ENCODE results near the gene ANXA5.

The ANXA5 gene

DNA sequence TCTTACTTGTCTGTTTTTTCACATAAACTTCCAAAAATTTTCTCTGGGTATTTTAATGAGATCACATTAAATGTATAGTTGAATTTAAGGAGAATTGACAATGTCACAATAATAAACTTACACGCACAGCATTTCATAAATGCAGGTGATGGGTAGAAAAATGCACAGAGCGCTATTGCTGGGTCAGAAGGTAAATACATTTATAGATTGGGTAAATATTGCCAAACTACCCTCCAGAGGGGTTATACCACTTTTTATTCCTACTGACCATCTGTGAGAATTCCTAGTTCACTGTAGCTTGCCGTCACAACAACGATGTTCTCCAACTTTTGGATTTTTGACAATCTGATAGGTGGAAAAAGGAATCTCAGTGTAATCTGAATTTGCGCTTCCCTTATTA, 34.6 kb downstream of the ANXA5 start:
- no peak for TF ChIP-seq EGR1 (IDR thresholded peaks at IDR 0.05)
- no peak for TF ChIP-seq TEAD4 (IDR thresholded peaks at IDR 0.05)
- no peak for TF ChIP-seq ZBTB7A (IDR thresholded peaks at IDR 0.05; ENCODE audit: low read depth)
- no peak for TF ChIP-seq CREB1 (IDR thresholded peaks at IDR 0.05; ENCODE audit: low read depth)
- TF ChIP-seq, protein P1, sequence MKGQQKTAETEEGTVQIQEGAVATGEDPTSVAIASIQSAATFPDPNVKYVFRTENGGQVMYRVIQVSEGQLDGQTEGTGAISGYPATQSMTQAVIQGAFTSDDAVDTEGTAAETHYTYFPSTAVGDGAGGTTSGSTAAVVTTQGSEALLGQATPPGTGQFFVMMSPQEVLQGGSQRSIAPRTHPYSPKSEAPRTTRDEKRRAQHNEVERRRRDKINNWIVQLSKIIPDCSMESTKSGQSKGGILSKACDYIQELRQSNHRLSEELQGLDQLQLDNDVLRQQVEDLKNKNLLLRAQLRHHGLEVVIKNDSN (IDR thresholded peaks at IDR 0.05), result no peak
- TF ChIP-seq, protein P2, sequence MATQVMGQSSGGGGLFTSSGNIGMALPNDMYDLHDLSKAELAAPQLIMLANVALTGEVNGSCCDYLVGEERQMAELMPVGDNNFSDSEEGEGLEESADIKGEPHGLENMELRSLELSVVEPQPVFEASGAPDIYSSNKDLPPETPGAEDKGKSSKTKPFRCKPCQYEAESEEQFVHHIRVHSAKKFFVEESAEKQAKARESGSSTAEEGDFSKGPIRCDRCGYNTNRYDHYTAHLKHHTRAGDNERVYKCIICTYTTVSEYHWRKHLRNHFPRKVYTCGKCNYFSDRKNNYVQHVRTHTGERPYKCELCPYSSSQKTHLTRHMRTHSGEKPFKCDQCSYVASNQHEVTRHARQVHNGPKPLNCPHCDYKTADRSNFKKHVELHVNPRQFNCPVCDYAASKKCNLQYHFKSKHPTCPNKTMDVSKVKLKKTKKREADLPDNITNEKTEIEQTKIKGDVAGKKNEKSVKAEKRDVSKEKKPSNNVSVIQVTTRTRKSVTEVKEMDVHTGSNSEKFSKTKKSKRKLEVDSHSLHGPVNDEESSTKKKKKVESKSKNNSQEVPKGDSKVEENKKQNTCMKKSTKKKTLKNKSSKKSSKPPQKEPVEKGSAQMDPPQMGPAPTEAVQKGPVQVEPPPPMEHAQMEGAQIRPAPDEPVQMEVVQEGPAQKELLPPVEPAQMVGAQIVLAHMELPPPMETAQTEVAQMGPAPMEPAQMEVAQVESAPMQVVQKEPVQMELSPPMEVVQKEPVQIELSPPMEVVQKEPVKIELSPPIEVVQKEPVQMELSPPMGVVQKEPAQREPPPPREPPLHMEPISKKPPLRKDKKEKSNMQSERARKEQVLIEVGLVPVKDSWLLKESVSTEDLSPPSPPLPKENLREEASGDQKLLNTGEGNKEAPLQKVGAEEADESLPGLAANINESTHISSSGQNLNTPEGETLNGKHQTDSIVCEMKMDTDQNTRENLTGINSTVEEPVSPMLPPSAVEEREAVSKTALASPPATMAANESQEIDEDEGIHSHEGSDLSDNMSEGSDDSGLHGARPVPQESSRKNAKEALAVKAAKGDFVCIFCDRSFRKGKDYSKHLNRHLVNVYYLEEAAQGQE (IDR thresholded peaks at IDR 0.05; ENCODE audit: low read depth), result no peak
- TF ChIP-seq EP300 (IDR thresholded peaks at IDR 0.05; ENCODE audit: borderline replicate concordance), result no peak
- no peak for TF ChIP-seq YY1 (IDR thresholded peaks at IDR 0.05; ENCODE audit: low read depth)

DNA sequence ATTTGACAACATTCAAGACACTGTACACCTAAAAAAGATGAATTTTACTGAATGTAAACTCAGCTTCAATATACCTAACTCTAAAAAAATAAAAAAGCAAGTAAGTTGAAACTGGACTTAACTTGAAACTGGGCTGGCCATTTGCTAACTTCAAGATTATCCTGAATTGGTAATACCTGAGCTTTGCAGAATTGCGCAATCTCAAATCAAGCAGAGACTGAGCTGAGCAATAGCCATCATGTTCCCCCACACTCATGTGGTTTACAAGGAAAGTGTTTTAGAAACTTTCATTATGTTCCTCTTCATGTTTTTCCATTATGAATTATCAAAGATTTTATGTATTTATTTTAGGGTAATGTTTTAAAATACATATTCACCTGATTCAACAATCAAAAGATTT, 38.7 kb downstream of the ANXA5 start:
- TF ChIP-seq, protein P2 (IDR thresholded peaks at IDR 0.05; ENCODE audit: low read depth), result no peak
- TF ChIP-seq YY1 (IDR thresholded peaks at IDR 0.05; ENCODE audit: low read depth) (no peak), CEBPB (IDR thresholded peaks at IDR 0.05) (peak; percentile 99), RAD21 (IDR thresholded peaks at IDR 0.05; ENCODE audit: low read depth) (no peak), FOXM1 (IDR thresholded peaks at IDR 0.05; ENCODE audit: borderline replicate concordance, low read depth) (no peak)

DNA sequence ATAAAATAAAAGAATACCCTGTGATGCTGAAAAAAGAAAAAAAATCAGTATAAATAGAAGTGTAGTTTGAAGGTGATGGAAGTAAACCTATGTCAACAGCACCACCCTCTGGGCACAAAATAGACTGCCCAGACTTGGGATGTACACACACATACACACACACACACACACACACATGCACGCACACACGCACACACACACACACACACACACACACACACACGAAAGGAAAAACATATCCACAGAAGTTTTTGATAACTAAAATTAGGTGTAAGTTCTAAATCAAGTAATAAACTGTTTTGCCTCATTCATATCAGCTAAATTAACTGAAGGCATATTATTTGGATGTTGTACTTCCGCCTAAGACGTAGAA, 40.5 kb downstream of the ANXA5 start:
- TF ChIP-seq, protein P3, sequence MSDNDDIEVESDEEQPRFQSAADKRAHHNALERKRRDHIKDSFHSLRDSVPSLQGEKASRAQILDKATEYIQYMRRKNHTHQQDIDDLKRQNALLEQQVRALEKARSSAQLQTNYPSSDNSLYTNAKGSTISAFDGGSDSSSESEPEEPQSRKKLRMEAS (IDR thresholded peaks at IDR 0.05), result no peak
- TF ChIP-seq RAD21 (IDR thresholded peaks at IDR 0.05; ENCODE audit: low read depth), result peak; percentile 71

DNA sequence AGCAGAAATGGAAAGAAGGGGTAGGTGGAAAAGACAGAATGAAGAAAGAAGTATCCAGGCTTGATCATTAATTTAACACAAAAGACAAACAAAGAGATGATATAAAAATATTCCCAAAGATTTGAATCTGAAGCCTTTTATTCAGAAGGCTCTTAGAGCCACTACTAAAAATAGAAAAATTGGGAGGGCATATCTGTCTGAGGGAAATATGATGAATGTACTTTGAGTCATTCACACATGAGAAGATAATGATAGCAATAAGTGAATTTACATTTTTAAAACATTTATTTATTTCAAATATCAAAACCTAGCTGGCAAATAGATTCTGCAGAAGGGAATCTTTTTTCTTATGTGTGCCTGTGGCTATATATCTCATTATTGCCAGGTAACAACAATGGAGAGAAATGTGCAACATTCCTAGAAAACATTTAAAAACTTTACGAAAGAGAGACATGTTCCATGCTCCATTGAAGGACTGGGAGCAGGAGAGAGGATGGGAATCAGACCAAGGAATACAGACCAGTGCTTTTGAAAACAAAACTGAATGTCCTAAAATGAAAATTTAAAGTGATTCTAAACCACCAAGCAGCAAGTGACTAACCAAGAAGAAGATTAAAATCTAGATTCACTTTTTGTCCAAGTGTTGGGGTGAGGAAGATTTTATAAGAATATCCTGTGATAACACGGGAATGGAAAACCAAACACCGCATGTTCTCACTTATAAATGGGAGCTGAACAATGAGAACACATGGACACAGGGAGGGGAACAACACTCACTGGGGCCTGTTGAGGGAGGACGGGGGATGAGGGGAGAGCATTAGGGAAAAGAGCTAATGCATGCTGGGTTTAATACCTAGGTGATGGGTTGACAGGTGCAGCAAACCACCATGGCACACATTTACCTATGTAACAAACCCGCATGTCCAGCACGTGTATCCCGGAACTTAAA, 41.2 kb downstream of the ANXA5 start:
- TF ChIP-seq CREB1 (IDR thresholded peaks at IDR 0.05; ENCODE audit: low read depth) (no peak), FOXM1 (IDR thresholded peaks at IDR 0.05; ENCODE audit: borderline replicate concordance, low read depth) (no peak), ZBTB7A (IDR thresholded peaks at IDR 0.05; ENCODE audit: low read depth) (no peak), TCF12 (IDR thresholded peaks at IDR 0.05; ENCODE audit: low read depth) (no peak), NFIC (IDR thresholded peaks at IDR 0.05) (no peak), EP300 (IDR thresholded peaks at IDR 0.05; ENCODE audit: borderline replicate concordance) (no peak), CEBPB (IDR thresholded peaks at IDR 0.05) (no peak), RAD21 (IDR thresholded peaks at IDR 0.05; ENCODE audit: low read depth) (no peak), YY1 (IDR thresholded peaks at IDR 0.05; ENCODE audit: low read depth) (no peak), EGR1 (IDR thresholded peaks at IDR 0.05) (no peak), TEAD4 (IDR thresholded peaks at IDR 0.05) (no peak), TAF1 (IDR thresholded peaks at IDR 0.05; ENCODE audit: low read depth) (no peak)
- TF ChIP-seq, protein P3 (IDR thresholded peaks at IDR 0.05), result no peak
- TF ChIP-seq, protein P2 (IDR thresholded peaks at IDR 0.05; ENCODE audit: low read depth), result no peak
- TF ChIP-seq, protein P1 (IDR thresholded peaks at IDR 0.05), result no peak

DNA sequence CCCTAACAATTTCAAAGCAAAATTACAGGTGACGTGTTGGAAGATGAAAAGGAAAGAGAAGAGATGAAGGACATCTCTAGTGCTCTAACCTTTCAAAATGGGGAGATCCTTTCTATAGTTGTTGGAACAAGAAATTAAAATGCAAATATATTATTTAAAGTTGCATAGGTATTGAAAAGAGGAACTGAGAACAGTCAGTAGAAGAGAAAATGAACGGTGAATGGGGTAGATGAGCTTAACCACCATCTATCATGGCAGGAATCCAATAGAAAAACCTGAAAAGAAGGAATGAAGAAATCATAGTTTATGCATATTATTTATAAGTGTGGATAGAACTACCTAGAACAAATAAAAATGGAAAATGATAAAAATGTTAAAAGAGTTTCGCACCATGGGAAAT, 42.0 kb downstream of the ANXA5 start:
- TF ChIP-seq, protein P1 (IDR thresholded peaks at IDR 0.05), result no peak
- TF ChIP-seq YY1 (IDR thresholded peaks at IDR 0.05; ENCODE audit: low read depth), result no peak
- no peak for TF ChIP-seq FOXM1 (IDR thresholded peaks at IDR 0.05; ENCODE audit: borderline replicate concordance, low read depth)
- TF ChIP-seq ZBTB7A (IDR thresholded peaks at IDR 0.05; ENCODE audit: low read depth), result no peak
- TF ChIP-seq CREB1 (IDR thresholded peaks at IDR 0.05; ENCODE audit: low read depth), result no peak
- TF ChIP-seq CEBPB (IDR thresholded peaks at IDR 0.05), result no peak

Data from Ishikawa (cell line).